Stimulated activated CD4-positive, alpha-beta T cell treated with anti-CD3 and anti-CD28 coated beads, TNF-alpha, amount 100 ng/mL, for 24 hours (primary cell): Measurements from ENCODE around the gene TRPV5.
A peak's percentile ranks its signal among the peaks of the same experiment; 100 is the strongest.

Experiments used
- DNase-seq, 3 experiments: peaks; one replicate each; pipeline ENCODE4 v3.0.0-alpha.2; 2020; ENCODE audit warnings: low read depth in 3 of 3

TRPV5 gene

DNA sequence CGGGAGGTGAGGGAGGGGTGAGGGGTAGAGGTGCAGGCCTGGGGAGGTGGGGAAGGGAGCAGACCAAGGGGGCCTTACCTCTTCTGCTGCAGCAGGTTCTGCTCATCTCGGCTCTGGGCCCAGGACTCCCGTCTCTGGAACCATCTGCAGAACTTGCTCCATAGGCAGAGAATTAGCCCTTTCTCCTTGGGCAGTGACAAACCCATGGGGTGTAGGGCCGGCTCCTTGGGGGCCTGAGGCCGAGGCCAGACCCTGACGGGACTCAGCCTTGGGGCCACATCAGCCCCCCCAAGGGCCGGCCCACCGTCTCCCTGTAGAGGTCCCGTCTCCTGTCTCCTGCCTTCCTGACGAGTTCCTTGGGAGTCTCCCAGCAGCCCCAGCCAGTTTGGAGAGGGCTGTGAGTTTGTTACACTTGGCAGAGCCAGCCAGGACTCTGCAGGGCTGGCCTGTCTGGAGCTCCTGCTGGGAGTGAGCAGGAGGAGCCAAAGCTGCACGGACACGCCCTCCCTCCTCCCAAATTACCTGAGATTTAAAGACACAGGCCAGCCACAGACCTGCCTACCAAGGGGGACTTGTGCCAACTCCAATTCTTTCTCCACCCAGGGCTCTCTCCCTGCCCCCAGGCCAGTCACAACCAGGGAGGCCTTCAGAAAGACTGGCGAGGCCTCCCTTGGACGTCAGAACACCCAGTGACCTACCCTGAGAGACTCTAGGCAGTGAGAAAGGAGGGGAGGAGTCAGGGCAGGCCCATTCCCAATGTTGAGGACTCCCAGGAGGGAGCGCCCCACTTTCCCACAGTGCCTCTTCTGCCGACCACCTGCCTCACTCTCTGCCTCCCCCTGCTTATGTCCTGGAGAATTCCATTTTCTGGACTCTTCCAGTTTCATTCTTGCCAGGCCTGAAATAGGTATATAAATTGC is 48.0 kb downstream of the TRPV5 start, which contains the start of gene TRPV6:
Gene TRPV6 (minus strand): TSS at position 435 of the 920 bp plus-strand sequence.
- no peak for DNase-seq

GRCh38 chr7:142884286-142884640 is 49.3 kb downstream of the TRPV5 start:
- DNase-seq = no peak

GRCh38 chr7:142883571-142884285 is 49.8 kb downstream of the TRPV5 start:
- DNase-seq = no peak

DNA sequence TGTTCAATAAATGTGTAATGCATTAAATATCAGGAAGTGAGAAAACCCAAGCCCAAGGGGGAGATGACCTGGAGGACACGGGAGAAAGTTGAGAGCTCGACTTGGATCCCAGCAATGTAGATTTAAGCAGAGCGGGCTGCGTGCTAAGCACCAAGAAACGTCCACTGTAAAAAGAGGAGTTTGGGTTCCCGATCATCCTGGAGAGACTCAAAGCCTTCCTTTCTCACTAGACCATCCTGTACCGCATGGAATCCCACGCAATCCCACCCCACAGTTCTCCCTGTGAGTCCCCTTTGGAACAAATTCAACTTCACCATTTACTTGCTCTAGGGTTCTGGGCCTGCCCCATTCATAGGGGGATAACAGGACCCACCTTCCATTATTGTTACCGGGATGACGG is 50.4 kb downstream of the TRPV5 start:
- no peak for DNase-seq

- DNase-seq = no peak
Measured at GRCh38 chr7:142882338-142882678, 51.2 kb downstream of the TRPV5 start.

DNA sequence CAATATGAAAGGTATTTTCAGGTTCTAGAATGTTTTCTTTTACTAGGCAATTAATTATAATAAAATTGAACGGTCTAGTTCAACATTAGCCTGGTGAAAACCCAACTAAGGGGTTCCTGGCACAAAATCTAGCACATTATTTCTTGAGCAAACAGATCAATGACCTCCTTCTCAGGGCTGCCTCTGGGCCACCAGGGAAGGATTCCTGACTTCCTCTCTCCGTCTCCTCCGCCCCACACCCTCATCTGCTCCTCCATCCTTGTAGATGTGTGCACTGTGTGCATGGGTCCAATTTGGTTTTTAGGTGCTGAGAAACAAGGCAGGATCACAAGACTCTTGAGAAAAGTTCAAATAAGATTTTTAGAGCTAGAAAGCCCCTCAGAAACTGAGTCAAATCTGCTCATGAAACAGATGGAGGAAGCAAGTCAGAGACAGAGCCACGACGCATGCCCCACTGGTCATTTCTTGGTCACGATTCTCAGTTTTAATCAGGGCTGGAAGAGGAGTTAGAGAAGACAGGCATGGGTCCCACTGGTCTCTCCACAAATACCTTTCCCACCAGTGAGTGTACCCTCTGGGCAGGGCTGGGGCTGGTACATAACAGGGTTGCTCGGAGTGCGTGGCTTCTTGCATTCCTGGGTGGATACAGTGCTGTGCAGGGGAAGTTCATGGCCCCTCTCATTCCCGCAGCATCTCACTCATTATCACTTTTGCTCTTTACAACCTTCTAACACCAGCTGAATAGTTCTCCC is 51.8 kb downstream of the TRPV5 start:
- DNase-seq = no peak

- DNase-seq = peak in 2 of 3 experiments; percentile 30 to 31
Measured at GRCh38 chr7:142880876-142881505, 52.6 kb downstream of the TRPV5 start.

DNA sequence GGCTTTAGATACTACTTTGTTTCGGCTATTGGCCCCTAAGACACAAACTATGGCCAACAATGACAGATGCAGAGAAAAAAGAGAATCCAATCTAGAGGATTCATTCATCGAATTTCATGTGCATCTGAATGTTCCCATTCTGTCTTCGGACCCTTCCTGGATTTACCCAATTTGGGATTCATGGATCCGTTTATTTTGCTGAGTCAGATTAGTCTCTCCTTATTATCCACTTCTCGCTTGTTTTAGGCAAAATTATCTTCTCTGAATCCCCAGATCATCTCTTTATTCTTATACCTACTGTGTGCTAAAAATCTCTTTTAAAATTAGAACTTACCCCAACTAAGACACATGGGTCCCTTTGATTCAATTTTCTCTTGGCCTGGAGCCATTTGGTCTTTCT is 54.5 kb downstream of the TRPV5 start:
- DNase-seq = no peak

DNA sequence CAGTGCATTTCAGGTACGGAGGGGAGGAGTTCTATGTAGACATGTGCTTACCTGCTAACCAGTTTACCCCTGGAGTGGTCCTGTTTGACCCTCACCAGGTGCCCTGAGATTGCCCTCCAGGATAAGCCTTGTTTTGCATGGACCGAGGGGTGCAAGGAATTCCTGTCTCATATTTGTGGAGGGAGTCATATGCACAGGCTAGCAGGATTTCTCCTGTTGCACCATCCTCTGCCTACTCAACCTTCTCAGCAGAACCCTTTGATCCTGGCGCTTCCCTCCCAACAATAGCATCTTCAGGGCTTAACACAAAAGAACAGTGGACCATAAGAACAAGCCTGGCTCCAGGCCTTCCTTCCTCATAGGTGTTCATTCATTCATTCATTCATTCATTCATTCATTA is 55.2 kb downstream of the TRPV5 start:
- DNase-seq = no peak

DNA sequence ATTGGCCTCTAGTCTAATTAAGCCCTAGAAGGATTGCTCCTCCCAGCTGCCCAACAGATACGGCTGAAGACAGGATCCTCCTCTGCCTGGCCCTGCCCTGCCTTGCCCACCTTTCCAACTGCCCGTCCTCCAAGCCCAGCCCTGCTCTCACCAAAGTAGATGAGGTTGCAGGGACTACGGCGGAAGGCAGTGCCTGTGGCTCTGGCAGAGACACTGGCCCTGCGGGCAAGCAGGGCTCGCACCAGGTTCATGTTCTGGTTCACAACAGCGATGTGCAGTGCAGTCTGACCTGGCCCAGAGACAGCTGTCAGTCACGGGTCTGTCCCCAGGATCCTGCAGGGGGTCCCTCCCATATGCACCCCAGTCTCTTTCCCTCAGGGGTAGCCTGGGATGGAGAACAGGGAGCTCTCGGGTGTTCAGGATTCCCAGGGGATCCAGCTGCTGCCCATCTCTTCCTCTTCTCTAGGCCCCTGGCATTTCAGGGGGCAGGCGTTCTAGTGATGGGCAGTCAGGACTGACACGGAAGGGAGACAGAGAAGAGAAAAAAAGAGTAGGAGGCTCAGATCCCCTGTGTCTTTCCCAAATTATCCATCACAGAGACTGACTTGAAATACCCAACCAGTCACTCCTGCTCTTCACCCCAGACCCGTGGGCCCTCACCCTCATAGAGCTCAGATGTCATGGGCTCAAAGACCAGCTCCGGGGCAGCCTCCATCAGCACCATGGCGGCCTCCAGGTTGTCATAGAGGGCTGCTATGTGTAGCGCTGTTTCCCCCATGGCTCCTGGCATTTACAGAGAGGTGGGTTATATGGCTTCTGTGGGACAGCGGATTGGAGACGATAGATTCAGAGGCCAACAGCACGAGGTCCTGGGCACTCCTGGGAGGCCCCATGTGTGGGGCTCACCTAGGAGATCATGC is 56.3 kb downstream of the TRPV5 start:
- no peak for DNase-seq

GRCh38 chr7:142876236-142876960 is 57.1 kb downstream of the TRPV5 start:
- DNase-seq = no peak

DNA sequence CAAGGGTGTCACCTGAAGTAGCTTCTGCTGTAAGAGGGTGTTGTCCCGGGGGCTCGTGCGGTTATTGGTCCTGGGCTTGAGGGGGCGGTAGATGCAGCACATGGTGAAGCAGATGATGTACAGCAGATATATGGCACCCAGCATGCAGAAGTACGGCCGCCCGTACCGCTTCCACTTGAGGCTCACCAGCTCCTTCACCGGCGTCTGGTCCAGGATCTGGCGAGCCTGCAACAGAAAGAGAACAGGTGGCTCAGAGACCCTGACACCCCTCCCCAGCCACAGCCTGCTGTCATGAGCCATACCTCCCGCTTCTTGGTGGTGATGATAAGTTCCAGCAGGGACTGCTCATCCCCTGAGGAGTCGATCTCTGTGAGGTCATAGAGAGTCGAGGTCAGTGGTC is 58.1 kb downstream of the TRPV5 start:
- no peak for DNase-seq

DNA sequence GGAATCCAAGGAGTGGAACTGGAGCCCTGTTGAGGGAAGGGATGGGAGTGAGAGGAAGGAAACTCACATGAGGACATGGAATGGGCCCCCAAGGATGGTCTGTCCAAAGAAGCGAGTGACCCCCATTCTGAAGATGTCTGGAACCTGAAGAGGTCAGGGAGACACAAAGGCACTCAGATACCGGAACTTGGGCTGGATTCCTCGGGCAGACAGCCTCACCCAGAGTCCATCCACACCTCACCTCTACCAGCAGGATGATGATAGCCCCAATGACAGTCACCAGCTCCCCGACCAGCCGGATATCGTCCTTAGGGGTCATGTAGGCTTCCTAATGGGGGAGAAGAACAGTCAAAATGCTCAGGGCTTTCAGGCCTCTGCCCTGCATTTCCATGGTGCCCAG is 58.7 kb downstream of the TRPV5 start:
- no peak for DNase-seq

- DNase-seq = no peak
Measured at GRCh38 chr7:142874409-142874808, 59.1 kb downstream of the TRPV5 start.

DNA sequence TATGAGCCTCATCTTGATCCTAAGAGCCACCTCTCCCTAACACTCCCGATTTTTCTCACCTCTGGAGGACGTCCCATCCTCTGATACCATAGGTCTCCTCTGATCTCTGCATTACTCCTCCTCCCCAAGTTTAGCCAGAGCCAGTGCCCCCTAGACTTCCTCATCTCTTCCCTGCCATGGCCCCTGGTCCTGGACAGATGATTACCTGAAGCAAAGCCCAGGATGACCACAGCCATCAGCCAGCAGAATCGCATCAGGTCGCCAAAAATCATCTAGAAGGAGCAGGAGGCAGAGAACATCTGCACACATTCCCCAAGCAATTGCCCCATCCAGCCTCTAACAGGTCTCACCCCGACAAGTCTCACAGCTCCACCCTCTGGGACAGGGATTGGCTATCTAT is 59.7 kb downstream of the TRPV5 start:
- no peak for DNase-seq

GRCh38 chr7:142873281-142873784 is 60.2 kb downstream of the TRPV5 start:
- DNase-seq = peak in 1 of 3 experiments; percentile 42

GRCh38 chr7:142872106-142872675 is 61.4 kb downstream of the TRPV5 start:
- no peak for DNase-seq

DNA sequence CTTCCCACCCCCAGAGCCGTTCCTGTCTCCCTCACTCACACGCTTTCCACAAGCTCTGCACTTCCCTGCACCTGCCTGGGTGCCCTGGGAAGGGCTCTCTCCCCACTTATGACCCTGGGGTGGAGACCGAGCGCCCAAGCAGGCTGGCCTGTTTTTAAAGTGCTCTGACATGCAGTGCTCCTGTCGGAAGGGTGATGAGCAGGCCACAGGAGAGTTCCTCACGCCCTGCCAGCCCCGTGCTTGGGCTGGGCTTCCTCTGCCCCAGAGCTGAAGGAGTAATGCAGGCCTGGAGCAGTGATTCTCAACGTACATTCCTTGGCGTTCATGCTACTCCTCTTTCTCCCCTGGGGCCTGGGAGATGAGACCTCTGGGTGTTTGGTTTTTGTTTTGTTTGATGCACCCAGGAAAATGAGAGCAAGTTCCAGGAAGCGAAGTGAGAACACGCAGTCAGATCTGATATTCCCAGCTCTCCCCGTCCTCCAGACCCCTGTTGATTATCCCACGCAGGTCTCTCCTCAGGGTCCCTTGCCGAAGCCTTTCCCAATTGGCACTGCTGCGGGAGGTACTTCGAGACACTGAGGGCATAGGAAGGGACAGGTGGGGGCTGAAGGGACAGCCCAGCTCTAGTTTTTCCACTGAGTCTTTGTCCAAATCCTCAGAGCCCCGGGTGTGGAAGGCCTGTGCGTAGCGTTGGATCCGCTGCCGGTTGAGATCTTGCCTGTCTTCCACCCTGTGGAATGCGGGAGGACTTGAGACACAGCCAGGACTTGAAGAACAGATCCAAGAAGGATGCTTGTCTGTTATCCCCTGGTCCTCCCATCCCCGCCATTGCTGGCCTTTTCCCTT is 62.1 kb downstream of the TRPV5 start:
- no peak for DNase-seq
